Keratinocyte (primary cell): Measurements from ENCODE around the gene MBTPS1.

ENCODE experiments used
- EZH2 ChIP-seq: IDR thresholded peaks from one replicate; pipeline ENCODE4 v1.6.1; 2012; ENCODE audit warnings: inconsistent platforms, mild to moderate bottlenecking, low read length, moderate library complexity
- TF ChIP-seq, protein P1 (sequence below), 3 experiments: IDR thresholded peaks in 1 of 3; conservative IDR thresholded peaks in 1 of 3; optimal IDR thresholded peaks in 1 of 3; 2 replicates in 2 of 3; 3 replicates in 1 of 3; pipeline versions ENCODE3 to v1.5.1; 2011; ENCODE audit warnings: low read length in 3 of 3, mild to moderate bottlenecking in 3 of 3, moderate library complexity in 2 of 3, control low read depth in 1 of 3, inconsistent platforms in 1 of 3; ENCODE audit not compliant: insufficient read depth in 2 of 3; ENCODE audit errors: extremely low read depth in 1 of 3

DNA sequence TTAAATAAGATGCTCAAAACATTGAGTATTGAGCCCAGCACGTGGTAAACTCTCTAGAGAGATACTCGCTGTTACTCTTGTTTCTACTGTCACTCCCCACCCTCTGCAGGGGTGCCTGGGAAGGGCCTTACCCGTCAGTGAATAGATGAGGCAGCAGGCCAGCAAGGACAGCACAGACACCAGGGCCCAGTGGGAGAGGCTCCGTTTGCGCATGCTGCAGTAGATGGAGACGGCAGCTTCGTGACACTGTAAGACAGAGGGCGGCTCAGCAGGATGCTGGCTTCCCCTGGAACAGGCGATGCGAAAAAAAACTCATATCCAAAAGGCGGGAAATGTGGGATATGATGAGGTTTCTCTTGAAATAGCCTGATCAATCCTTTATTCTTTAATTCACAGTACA is 94.1 kb downstream of the MBTPS1 start:
- TF ChIP-seq, protein P1, sequence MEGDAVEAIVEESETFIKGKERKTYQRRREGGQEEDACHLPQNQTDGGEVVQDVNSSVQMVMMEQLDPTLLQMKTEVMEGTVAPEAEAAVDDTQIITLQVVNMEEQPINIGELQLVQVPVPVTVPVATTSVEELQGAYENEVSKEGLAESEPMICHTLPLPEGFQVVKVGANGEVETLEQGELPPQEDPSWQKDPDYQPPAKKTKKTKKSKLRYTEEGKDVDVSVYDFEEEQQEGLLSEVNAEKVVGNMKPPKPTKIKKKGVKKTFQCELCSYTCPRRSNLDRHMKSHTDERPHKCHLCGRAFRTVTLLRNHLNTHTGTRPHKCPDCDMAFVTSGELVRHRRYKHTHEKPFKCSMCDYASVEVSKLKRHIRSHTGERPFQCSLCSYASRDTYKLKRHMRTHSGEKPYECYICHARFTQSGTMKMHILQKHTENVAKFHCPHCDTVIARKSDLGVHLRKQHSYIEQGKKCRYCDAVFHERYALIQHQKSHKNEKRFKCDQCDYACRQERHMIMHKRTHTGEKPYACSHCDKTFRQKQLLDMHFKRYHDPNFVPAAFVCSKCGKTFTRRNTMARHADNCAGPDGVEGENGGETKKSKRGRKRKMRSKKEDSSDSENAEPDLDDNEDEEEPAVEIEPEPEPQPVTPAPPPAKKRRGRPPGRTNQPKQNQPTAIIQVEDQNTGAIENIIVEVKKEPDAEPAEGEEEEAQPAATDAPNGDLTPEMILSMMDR (optimal IDR thresholded peaks at IDR 0.05 in 1 of 3, IDR thresholded peaks at IDR 0.05 in 1 of 3, conservative IDR thresholded peaks at IDR 0.05 in 1 of 3; ENCODE audit: extremely low read depth in 1 of 3, insufficient read depth in 2 of 3, low read length in 3 of 3), result no peak
- no peak for TF ChIP-seq EZH2
